HG03159 (cell line): Measurements from ENCODE around the gene IFT52.
"Not testable (repeated sequence)": the region's sequence is repeated elsewhere in the genome, so short reads cannot be mapped to it uniquely, and the experiment has no call there.

Source experiments
- ATAC-seq: cut with Tn5 transposase; IDR thresholded peaks from one replicate; pipeline ENCODE4 v1.9.1; 2021; ENCODE audit warnings: mild to moderate bottlenecking, moderate library complexity; ENCODE audit not compliant: unreplicated experiment

IFT52 gene

GRCh38 chr20:43565758-43566104 is 25.0 kb upstream of the IFT52 start:
- no peak for ATAC-seq

GRCh38 chr20:43567477-43567876 is 23.3 kb upstream of the IFT52 start:
- ATAC-seq: no peak

- ATAC-seq: no peak
These were observed 22.0 kb upstream of the IFT52 start for GRCh38 chr20:43568706-43569105.

GRCh38 chr20:43569282-43569681 is 21.5 kb upstream of the IFT52 start:
- no peak for ATAC-seq

GRCh38 chr20:43570496-43570895 is 20.2 kb upstream of the IFT52 start:
- no peak for ATAC-seq

- no peak for ATAC-seq
These were observed 19.4 kb upstream of the IFT52 start for GRCh38 chr20:43571310-43571709.

GRCh38 chr20:43571771-43572170 is 19.0 kb upstream of the IFT52 start:
- no peak for ATAC-seq

- ATAC-seq: no peak
These were observed 17.8 kb upstream of the IFT52 start for GRCh38 chr20:43572891-43573290.

- ATAC-seq: no peak
These were observed 14.6 kb upstream of the IFT52 start for GRCh38 chr20:43576108-43576507.

GRCh38 chr20:43579861-43580793 is 10.6 kb upstream of the IFT52 start:
- ATAC-seq: no peak

- ATAC-seq: no peak
These were observed 7.4 kb upstream of the IFT52 start for GRCh38 chr20:43583133-43583864.

- ATAC-seq: no peak
These were observed 6.7 kb upstream of the IFT52 start for GRCh38 chr20:43583982-43584432.

GRCh38 chr20:43584448-43585136 is 6.1 kb upstream of the IFT52 start:
- ATAC-seq: no peak

GRCh38 chr20:43586641-43587040 is 4.1 kb upstream of the IFT52 start:
- ATAC-seq: no peak

- not testable (repeated sequence) for ATAC-seq
These were observed 2.2 kb upstream of the IFT52 start for GRCh38 chr20:43588526-43588925.

GRCh38 chr20:43590036-43590391 is 723 bp upstream of the IFT52 start:
- ATAC-seq: no peak

GRCh38 chr20:43601960-43602359 is 11.2 kb downstream of the IFT52 start:
- ATAC-seq: not testable (repeated sequence)

- ATAC-seq: no peak
These were observed 12.4 kb downstream of the IFT52 start for GRCh38 chr20:43603124-43603523.

GRCh38 chr20:43605715-43606114 is 15.0 kb downstream of the IFT52 start:
- ATAC-seq: no peak

- not testable (repeated sequence) for ATAC-seq
These were observed 16.5 kb downstream of the IFT52 start for GRCh38 chr20:43607278-43607677.

- no peak for ATAC-seq
These were observed 40.9 kb downstream of the IFT52 start for GRCh38 chr20:43631598-43631997.
